Stimulated activated CD8-positive, alpha-beta memory T cell treated with anti-CD3 and anti-CD28 coated beads, Interleukin-15, amount 100 ng/mL, for 1 hour (primary cell): ENCODE measurements around the gene CHST8.

Source experiments
- DNase-seq: peaks from one replicate; pipeline ENCODE4 v3.0.0-alpha.2; 2020; ENCODE audit warnings: low read depth

CHST8 gene

DNA sequence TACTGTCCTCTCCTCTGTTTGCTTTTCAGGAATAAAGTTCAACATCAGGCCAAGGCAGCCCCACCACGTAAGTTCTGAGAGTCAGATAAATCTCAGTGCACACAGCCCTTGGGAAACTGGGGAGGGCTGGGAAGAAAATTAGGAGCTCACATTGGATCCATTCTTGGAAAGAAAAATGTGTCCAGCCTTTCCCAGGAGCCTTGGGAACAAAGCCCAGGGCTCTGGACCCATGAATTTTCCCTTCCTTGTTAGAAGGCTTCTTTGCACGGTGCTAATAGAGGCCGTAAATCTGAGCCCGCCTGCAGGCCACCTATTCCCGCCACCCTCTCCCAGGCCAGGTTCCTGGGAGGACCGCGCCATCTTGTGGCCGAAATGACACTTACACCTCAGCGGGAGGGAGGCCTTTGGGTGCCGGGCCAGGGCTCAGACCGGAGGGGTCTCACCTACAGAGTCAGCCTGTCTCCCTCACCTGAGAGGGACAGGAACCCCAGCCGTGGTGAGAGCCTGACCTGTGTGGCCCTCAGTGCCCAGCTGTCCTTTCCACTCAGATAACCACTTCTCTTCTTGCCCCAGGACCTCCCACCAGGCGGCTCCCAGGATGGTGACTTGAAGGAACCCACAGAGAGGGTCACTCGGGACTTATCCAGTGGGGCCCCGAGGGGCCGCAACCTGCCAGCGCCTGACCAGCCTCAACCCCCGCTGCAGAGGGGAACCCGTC, 149.8 kb downstream of the CHST8 start:
- peak; percentile 49 for DNase-seq

DNA sequence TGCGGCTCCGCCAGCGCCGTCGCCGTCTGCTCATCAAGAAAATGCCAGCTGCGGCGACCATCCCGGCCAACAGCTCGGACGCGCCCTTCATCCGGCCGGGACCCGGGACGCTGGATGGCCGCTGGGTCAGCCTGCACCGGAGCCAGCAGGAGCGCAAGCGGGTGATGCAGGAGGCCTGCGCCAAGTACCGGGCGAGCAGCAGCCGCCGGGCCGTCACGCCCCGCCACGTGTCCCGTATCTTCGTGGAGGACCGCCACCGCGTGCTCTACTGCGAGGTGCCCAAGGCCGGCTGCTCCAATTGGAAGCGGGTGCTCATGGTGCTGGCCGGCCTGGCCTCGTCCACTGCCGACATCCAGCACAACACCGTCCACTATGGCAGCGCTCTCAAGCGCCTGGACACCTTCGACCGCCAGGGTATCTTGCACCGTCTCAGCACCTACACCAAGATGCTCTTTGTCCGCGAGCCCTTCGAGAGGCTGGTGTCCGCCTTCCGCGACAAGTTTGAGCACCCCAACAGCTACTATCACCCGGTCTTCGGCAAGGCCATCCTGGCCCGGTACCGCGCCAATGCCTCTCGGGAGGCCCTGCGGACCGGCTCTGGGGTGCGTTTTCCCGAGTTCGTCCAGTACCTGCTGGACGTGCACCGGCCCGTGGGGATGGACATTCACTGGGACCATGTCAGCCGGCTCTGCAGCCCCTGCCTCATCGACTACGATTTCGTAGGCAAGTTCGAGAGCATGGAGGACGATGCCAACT, 150.5 kb downstream of the CHST8 start:
- no peak for DNase-seq

DNA sequence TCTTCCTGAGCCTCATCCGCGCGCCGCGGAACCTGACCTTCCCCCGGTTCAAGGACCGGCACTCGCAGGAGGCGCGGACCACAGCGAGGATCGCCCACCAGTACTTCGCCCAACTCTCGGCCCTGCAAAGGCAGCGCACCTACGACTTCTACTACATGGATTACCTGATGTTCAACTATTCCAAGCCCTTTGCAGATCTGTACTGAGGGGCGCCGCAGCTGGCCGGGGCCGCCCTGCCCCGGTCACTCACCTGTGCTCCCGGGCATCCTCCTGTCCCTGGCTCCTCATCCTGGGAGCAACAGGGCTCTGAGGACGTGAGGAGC, 151.1 kb downstream of the CHST8 start:
- no peak for DNase-seq

GRCh38 chr19:33773704-33774624, 152.2 kb downstream of the CHST8 start:
- no peak for DNase-seq

DNA sequence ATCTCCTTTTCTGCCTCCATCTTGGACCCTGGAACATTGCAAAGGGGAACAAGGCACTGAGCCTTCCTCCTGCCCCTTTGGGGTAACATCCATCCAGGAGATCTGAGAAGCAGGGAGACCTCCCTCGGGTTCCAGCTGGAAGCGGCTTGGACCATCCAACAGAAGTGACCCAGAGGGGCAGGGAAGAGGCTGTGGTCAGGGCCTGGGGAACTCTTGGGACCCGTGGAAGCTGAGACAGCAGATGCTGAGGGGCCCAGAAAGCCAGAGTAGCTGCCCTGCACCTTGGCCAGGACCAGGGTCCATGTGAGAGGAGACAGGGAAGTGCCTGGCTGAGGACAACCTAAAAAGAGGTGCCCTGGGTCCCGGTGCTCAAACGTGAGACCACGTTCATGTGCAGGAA, 153.0 kb downstream of the CHST8 start:
- DNase-seq, result no peak

DNA sequence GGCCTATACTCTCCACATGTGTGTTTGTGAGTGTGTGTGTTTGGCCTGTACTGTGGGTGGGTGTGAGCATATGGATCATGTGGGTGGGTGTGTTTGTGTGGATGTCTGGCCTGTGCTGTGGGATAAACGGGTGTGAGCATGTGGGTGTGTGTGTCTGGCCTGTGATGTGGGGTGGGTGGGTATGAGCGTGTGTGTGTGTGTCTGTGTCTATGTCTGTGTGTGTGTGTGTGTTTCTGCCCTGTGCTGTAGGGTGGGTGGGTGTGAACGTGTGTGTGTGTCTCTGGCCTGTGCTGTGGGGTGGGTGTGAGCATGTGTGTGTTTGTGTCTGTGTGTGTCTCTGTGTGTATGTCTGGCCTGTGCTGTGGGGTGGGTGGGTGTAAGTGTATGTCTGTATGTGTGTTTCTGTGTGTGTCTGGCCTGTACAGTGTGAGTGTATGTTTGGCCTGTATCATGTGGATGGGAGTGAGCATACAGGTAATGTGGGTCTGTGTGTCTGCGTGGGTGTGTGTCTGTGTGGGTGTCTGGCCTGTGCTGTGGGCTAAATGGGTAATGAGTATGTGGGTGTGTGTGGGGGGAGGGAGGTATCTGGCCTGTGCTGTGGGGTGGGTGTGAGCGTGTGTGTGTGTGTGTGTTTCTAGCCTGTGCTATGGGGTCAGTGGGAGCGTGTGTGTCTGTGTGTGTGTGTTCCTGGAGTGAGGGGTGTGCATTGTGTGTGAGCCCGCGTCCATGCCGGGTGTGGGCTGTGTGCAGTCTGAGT, 154.2 kb downstream of the CHST8 start:
- DNase-seq, result no peak

- no peak for DNase-seq
These were observed 155.6 kb downstream of the CHST8 start for GRCh38 chr19:33777351-33777750.

DNA sequence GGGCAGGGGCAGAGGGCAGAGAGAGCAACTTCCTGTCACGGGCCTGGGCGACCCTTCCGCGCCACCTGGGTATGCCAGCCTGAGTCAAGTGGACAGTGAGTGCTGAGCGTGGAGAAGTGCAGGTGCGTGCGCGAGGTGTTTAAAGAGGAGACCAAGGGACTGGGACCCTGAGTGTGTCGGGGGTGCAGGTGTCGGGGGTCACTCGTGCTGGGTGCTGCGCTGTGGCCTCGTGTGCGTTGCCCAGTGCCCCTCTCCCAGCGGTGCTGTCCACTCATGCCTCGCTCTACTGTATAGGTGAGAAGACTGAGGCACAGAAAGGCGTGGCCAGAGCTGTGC, 156.0 kb downstream of the CHST8 start:
- no peak for DNase-seq

GRCh38 chr19:33778089-33778791, 156.5 kb downstream of the CHST8 start:
- peak; percentile 75 for DNase-seq

GRCh38 chr19:33779849-33780248, 158.1 kb downstream of the CHST8 start:
- no peak for DNase-seq

GRCh38 chr19:33780251-33780650, 158.5 kb downstream of the CHST8 start:
- DNase-seq, result no peak

DNA sequence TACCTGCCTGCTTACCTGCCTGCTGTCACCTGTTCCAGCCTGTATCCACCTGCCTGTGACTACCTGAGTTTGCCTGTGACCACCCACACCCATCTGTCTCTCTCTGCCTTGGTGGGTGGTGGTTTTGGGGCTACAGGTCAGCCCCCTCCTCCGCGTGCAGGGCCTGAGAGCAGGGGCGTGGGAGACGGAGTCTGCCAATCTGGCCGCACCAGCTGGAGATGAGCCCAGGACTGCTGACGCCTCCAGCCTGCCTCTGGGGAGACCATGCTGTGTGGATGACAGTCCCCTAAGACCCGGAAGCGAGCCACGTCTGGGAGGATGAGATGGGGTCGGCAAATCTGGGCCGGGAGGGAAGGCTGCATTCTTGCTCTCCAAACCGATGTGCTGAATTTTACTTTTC, 159.0 kb downstream of the CHST8 start:
- no peak for DNase-seq

DNA sequence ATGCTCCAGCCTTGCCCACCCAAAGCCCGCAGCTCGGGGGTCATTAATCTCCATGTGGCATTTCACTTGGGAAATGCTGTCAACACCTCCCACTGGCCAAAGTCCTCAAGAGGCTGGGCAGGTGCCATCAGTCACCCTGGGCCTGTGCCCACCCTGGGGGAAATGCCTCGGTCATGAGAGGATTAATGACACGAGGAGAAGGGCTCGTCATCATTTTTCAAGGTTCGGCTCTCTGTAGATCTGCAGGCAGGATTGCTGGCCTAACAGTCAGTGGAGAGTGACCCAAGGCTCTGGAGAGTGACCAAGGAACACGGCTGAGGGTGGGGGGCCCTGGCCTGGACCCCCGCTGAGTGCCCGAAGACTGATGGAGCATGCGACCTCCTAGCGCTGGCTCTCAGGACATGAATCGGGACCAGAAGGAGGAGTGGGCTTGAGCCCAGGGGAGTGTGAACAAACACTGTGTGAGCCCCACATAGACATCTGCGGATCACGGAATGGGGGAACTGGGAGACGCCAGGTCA, 159.7 kb downstream of the CHST8 start:
- no peak for DNase-seq

DNA sequence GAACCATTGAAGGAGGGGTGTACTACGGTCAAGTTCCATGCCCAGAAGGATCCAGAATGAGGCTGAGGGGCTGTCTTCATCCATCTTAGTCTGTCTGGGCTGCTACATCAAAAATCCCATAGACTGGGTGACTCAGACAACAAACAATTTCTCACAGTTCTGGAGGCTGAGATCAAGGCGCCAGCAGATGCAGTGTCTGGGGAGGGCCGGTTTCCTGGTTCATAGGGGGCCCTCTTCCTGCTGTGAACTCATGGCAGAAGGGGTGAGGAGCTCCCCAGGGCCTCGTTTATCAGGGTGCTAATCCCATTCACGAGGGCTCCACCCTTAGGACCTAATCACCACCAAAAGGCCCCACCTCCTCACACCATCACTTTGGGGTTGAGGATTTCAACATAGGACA, 160.2 kb downstream of the CHST8 start:
- no peak for DNase-seq

GRCh38 chr19:33784432-33784831, 162.7 kb downstream of the CHST8 start:
- no peak for DNase-seq

DNA sequence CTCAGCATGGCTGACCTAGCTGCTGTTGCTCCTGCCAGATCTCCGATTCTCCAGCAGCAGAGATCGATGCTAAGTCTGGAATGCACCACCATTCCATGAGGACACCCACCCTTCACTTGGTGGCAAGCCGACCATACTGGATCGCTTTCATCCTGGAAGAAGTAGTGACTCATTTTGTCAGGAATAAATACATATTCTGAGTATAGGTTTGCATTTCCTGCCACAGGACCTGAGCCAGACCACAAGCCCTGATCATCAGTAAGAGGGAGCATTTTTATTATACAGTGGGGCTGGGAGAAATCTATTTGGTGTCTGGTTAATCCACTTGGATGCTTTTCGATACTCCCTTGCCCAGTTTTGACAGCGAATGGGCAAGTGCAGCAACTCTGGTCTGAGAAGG, 164.0 kb downstream of the CHST8 start:
- no peak for DNase-seq

- DNase-seq, result no peak
These were observed 166.9 kb downstream of the CHST8 start for GRCh38 chr19:33788676-33789075.

DNA sequence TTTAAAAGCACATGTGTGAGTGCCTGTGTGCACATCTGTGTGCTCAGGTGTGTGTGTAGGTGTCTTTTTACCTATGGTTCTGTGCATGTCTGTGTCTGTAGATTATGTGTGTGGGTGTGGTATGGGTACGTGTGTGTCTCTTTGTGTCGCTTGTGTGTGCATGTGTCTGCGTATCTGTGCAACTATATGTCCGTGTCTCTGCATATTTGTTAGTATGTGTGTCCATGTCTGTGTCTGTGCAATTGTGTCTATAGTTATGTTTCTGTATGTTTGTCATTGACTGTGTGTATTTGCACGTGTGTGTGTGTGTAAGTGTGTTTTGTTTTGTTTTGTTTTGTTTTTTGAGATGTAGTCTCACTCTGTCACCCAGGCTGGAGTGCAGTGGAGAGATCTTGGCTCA, 167.6 kb downstream of the CHST8 start:
- no peak for DNase-seq

- DNase-seq, result no peak
These were observed 173.1 kb downstream of the CHST8 start for GRCh38 chr19:33794683-33795369.

GRCh38 chr19:33795370-33796163, 173.8 kb downstream of the CHST8 start:
- no peak for DNase-seq
